WTC11 (cell line): ENCODE results near the gene COPS4. TPM values are rescaled to one million over a fixed set of nuclear protein-coding genes. Genes with fewer than 3 reads are reported as not detected.
"Not testable (repeated sequence)": the region's sequence is repeated elsewhere in the genome, so short reads cannot be mapped to it uniquely, and the experiment has no call there.

Experiments used
- ATAC-seq: fragments of 200-7000 bp; cut with Tn5 transposase; 2 replicates; pipeline ENCODE4 v1.10.0; 2021; ENCODE audit warnings: mild to moderate bottlenecking, moderate library complexity
- CTCF ChIA-PET: fragments of 300-600 bp; sonication (Branson Sonifier 250); formaldehyde crosslinking; loops from one replicate; lab custom pipeline; 2021; ENCODE audit warnings: antibody characterized with exemption; lab: Charles Lee
- POLR2A ChIA-PET: fragments of 350-600 bp; sonication (Branson Sonifier 250); formaldehyde crosslinking; loops from one replicate; lab custom pipeline; 2021; ENCODE audit warnings: antibody characterized with exemption; lab: Charles Lee
- DNase-seq: peaks from one replicate; pipeline ENCODE4 v3.0.0; 2021; ENCODE audit warnings: low spot score
- H3K27ac Mint-ChIP-seq: 2 replicates; pipeline ENCODE4 v1.8.0; 2021; ENCODE audit warnings: mixed read lengths
- H3K27me3 Mint-ChIP-seq: 2 replicates; pipeline ENCODE4 v1.8.0; 2021; ENCODE audit warnings: low read depth, mild to moderate bottlenecking, moderate library complexity, mixed read lengths
- H3K36me3 Mint-ChIP-seq: 2 replicates; pipeline ENCODE4 v1.8.0; 2021; ENCODE audit warnings: mixed read lengths
- H3K4me1 Mint-ChIP-seq: 2 replicates; pipeline ENCODE4 v1.8.0; 2022; ENCODE audit warnings: mixed read lengths
- H3K4me3 Mint-ChIP-seq: 2 replicates; pipeline ENCODE4 v1.8.0; 2021; ENCODE audit warnings: mild to moderate bottlenecking, moderate library complexity, mixed read lengths
- H3K9me3 Mint-ChIP-seq: 2 replicates; pipeline ENCODE4 v1.8.0; 2021; ENCODE audit warnings: mixed read lengths
- GABPB1 ChIP-seq: sonication (generic); formaldehyde crosslinking; IDR thresholded peaks from 2 replicates; pipeline ENCODE4 v1.8.1; 2023; ENCODE audit warnings: mild to moderate bottlenecking, missing genetic modification reagents
- GRHL2 ChIP-seq: fragments of 250-450 bp; sonication (Bioruptor Pico); IDR thresholded peaks from 2 replicates; pipeline ENCODE4 v1.8.0; 2022; ENCODE audit warnings: mild to moderate bottlenecking, moderate library complexity; ENCODE audit not compliant: insufficient replicate concordance, severe bottlenecking
- JUN ChIP-seq: sonication (generic); formaldehyde crosslinking; IDR thresholded peaks from 2 replicates; pipeline ENCODE4 v1.8.0; 2023; ENCODE audit warnings: mild to moderate bottlenecking, missing genetic modification reagents
- SOX15 ChIP-seq: fragments of 250-450 bp; sonication (Bioruptor Pico); IDR thresholded peaks from 2 replicates; pipeline ENCODE4 v1.9.0; 2021; ENCODE audit warnings: mild to moderate bottlenecking
- TCF7 ChIP-seq: sonication (generic); formaldehyde crosslinking; IDR thresholded peaks from 2 replicates; pipeline ENCODE4 v1.8.0; 2022; ENCODE audit warnings: mild to moderate bottlenecking, low read depth, missing genetic modification reagents, moderate library complexity
- TP53 ChIP-seq: sonication (generic); formaldehyde crosslinking; IDR thresholded peaks from 2 replicates; pipeline ENCODE4 v1.8.1; 2023; ENCODE audit warnings: mild to moderate bottlenecking, missing genetic modification reagents
- ZNF121 ChIP-seq: sonication (generic); formaldehyde crosslinking; IDR thresholded peaks from 2 replicates; pipeline ENCODE4 v1.8.0; 2023; ENCODE audit warnings: missing genetic modification reagents
- ZNF219 ChIP-seq: sonication (generic); formaldehyde crosslinking; IDR thresholded peaks from 2 replicates; pipeline ENCODE4 v1.8.0; 2023; ENCODE audit warnings: missing genetic modification reagents, mild to moderate bottlenecking, borderline replicate concordance
- ZNF263 ChIP-seq: sonication (generic); formaldehyde crosslinking; IDR thresholded peaks from 2 replicates; pipeline ENCODE4 v1.8.1; 2022; ENCODE audit warnings: low read depth, mild to moderate bottlenecking, moderate library complexity, missing genetic modification reagents
- total RNA-seq: library from RNA; stranded (reverse); gene quantifications from 3 replicates; pipeline ENCODE4 v1.2.3, GENCODE V29; 2021
- TF ChIP-seq, protein P1 (sequence below): sonication (generic); formaldehyde crosslinking; IDR thresholded peaks from 2 replicates; pipeline ENCODE4 v1.8.0; 2022; ENCODE audit warnings: missing genetic modification reagents
- TF ChIP-seq, protein P2 (sequence below): sonication (generic); formaldehyde crosslinking; IDR thresholded peaks from 2 replicates; pipeline ENCODE4 v1.8.0; 2022; ENCODE audit warnings: mild to moderate bottlenecking, missing genetic modification reagents
- TF ChIP-seq, protein P3 (sequence below): sonication (generic); formaldehyde crosslinking; IDR thresholded peaks from 2 replicates; pipeline ENCODE4 v1.8.0; 2022; ENCODE audit warnings: mild to moderate bottlenecking, missing genetic modification reagents
- TF ChIP-seq, protein P4 (sequence below): sonication (generic); formaldehyde crosslinking; IDR thresholded peaks from 2 replicates; pipeline ENCODE4 v1.8.0; 2023; ENCODE audit warnings: mild to moderate bottlenecking, missing genetic modification reagents
- TF ChIP-seq, protein P5 (sequence below): fragments of 250-450 bp; sonication (Bioruptor Pico); conservative IDR thresholded peaks from 2 replicates; pipeline ENCODE4 v1.9.0; 2021; ENCODE audit warnings: mild to moderate bottlenecking

COPS4 gene
- total RNA-seq, 1 experiment from 2014 or later = 30.9 TPM

DNA sequence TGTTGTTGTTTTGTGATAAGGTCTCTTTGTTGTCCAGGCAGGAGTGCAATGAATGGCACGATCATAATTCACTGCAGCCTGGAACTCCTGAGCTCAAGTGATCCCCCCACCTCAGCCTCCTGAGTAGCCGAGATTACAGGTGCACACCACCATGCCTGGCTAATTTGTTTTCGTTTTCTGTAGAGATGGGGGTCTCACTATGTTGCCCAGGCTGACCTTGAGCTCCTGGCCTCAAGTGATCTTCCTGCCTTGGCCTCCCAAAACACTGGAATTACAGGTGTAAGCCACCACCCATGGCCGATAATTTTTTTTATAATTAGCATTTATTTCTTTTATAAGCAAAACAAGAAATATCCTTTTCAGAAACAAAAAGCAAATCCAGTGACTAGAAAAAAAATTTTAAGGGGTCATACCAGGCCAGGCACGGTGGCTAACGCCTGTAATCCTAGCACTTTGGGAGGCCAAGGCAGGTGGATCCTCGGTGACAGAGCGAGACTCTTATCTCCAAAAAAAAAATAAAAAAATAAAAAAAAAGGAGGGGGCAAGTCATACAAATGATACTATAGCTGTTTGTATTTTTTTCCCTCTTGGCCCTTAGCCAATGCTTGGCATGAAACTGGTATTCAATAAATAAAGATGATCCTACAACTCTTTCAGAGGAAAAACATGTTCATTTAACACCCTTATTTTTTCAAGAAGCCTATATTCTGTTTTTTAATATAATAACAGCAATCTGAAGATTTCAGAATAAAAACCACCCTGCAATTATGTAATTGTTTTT is 76.2 kb downstream of the COPS4 start:
- Mint-ChIP-seq H3K4me3 (no peak overlapping the region), H3K4me1 (peaks cover 48% of the 10 kb centered on the region), H3K27ac (peak overlapping the region; percentile 84; the same call in 1 of the 2 replicates), H3K9me3 (no peaks in the 10 kb centered on the region), H3K36me3 (no peaks in the 10 kb centered on the region), H3K27me3 (peaks cover 16% of the 10 kb centered on the region)
- ChIA-PET POLR2A (interaction anchor here (0.9 to 1.9 kb wide), 3 partner anchors 76 to 173 kb away, joined by 3 to 7 read pairs (median 4); partner anchors contain the start of genes COPS4 and COQ2), CTCF (interaction anchor here (0.9 to 2.5 kb wide), 15 partner anchors 8 to 344 kb away, joined by 3 to 11 read pairs (median 6); partner anchors contain the start of genes COPS4, COQ2, HELQ and MRPS18C)
- no peak for DNase-seq
- ATAC-seq = no peak
- no peak for TF ChIP-seq SOX15 (CRISPR knock-in tag)
- peak; percentile 97 for TF ChIP-seq ZNF121 (CRISPR knock-in tag)
- TF ChIP-seq GABPB1 (CRISPR knock-in tag) = no peak
- TF ChIP-seq ZNF219 (CRISPR knock-in tag) = no peak
- TF ChIP-seq, protein P1, sequence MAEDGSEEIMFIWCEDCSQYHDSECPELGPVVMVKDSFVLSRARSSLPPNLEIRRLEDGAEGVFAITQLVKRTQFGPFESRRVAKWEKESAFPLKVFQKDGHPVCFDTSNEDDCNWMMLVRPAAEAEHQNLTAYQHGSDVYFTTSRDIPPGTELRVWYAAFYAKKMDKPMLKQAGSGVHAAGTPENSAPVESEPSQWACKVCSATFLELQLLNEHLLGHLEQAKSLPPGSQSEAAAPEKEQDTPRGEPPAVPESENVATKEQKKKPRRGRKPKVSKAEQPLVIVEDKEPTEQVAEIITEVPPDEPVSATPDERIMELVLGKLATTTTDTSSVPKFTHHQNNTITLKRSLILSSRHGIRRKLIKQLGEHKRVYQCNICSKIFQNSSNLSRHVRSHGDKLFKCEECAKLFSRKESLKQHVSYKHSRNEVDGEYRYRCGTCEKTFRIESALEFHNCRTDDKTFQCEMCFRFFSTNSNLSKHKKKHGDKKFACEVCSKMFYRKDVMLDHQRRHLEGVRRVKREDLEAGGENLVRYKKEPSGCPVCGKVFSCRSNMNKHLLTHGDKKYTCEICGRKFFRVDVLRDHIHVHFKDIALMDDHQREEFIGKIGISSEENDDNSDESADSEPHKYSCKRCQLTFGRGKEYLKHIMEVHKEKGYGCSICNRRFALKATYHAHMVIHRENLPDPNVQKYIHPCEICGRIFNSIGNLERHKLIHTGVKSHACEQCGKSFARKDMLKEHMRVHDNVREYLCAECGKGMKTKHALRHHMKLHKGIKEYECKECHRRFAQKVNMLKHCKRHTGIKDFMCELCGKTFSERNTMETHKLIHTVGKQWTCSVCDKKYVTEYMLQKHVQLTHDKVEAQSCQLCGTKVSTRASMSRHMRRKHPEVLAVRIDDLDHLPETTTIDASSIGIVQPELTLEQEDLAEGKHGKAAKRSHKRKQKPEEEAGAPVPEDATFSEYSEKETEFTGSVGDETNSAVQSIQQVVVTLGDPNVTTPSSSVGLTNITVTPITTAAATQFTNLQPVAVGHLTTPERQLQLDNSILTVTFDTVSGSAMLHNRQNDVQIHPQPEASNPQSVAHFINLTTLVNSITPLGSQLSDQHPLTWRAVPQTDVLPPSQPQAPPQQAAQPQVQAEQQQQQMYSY (CRISPR knock-in tag) = no peak
- TF ChIP-seq, protein P2, sequence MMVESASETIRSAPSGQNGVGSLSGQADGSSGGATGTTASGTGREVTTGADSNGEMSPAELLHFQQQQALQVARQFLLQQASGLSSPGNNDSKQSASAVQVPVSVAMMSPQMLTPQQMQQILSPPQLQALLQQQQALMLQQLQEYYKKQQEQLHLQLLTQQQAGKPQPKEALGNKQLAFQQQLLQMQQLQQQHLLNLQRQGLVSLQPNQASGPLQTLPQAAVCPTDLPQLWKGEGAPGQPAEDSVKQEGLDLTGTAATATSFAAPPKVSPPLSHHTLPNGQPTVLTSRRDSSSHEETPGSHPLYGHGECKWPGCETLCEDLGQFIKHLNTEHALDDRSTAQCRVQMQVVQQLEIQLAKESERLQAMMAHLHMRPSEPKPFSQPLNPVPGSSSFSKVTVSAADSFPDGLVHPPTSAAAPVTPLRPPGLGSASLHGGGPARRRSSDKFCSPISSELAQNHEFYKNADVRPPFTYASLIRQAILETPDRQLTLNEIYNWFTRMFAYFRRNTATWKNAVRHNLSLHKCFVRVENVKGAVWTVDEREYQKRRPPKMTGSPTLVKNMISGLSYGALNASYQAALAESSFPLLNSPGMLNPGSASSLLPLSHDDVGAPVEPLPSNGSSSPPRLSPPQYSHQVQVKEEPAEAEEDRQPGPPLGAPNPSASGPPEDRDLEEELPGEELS = no peak
- no peak for TF ChIP-seq TCF7 (CRISPR knock-in tag)
- TF ChIP-seq TP53 (CRISPR knock-in tag) = peak; percentile 14; the same call in 1 of the 2 replicates
- TF ChIP-seq, protein P3, sequence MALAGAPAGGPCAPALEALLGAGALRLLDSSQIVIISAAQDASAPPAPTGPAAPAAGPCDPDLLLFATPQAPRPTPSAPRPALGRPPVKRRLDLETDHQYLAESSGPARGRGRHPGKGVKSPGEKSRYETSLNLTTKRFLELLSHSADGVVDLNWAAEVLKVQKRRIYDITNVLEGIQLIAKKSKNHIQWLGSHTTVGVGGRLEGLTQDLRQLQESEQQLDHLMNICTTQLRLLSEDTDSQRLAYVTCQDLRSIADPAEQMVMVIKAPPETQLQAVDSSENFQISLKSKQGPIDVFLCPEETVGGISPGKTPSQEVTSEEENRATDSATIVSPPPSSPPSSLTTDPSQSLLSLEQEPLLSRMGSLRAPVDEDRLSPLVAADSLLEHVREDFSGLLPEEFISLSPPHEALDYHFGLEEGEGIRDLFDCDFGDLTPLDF (CRISPR knock-in tag) = no peak

GRCh38 chr4:83111751-83112141 is 76.8 kb downstream of the COPS4 start:
- DNase-seq, H3K4me3 Mint-ChIP-seq, H3K36me3 Mint-ChIP-seq, H3K9me3 Mint-ChIP-seq, ATAC-seq, H3K27ac Mint-ChIP-seq, POLR2A ChIA-PET, CTCF ChIA-PET: not testable (repeated sequence)
- peaks cover 16% of the 10 kb centered on the region for H3K27me3 Mint-ChIP-seq
- peaks cover 49% of the 10 kb centered on the region for H3K4me1 Mint-ChIP-seq

GRCh38 chr4:83112231-83112630 is 77.2 kb downstream of the COPS4 start:
- no peak overlapping the region for H3K27ac Mint-ChIP-seq
- no peaks in the 10 kb centered on the region for H3K36me3 Mint-ChIP-seq
- ChIA-PET POLR2A (no interaction called here), CTCF (no interaction called here)
- H3K4me3 Mint-ChIP-seq = no peak overlapping the region
- ATAC-seq (no peak), DNase-seq (no peak)
- TF ChIP-seq JUN (no peak), GRHL2 (CRISPR knock-in tag) (no peak), ZNF263 (CRISPR knock-in tag) (no peak)
- TF ChIP-seq, protein P4, sequence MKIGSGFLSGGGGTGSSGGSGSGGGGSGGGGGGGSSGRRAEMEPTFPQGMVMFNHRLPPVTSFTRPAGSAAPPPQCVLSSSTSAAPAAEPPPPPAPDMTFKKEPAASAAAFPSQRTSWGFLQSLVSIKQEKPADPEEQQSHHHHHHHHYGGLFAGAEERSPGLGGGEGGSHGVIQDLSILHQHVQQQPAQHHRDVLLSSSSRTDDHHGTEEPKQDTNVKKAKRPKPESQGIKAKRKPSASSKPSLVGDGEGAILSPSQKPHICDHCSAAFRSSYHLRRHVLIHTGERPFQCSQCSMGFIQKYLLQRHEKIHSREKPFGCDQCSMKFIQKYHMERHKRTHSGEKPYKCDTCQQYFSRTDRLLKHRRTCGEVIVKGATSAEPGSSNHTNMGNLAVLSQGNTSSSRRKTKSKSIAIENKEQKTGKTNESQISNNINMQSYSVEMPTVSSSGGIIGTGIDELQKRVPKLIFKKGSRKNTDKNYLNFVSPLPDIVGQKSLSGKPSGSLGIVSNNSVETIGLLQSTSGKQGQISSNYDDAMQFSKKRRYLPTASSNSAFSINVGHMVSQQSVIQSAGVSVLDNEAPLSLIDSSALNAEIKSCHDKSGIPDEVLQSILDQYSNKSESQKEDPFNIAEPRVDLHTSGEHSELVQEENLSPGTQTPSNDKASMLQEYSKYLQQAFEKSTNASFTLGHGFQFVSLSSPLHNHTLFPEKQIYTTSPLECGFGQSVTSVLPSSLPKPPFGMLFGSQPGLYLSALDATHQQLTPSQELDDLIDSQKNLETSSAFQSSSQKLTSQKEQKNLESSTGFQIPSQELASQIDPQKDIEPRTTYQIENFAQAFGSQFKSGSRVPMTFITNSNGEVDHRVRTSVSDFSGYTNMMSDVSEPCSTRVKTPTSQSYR (CRISPR knock-in tag) = no peak
- TF ChIP-seq, protein P5, sequence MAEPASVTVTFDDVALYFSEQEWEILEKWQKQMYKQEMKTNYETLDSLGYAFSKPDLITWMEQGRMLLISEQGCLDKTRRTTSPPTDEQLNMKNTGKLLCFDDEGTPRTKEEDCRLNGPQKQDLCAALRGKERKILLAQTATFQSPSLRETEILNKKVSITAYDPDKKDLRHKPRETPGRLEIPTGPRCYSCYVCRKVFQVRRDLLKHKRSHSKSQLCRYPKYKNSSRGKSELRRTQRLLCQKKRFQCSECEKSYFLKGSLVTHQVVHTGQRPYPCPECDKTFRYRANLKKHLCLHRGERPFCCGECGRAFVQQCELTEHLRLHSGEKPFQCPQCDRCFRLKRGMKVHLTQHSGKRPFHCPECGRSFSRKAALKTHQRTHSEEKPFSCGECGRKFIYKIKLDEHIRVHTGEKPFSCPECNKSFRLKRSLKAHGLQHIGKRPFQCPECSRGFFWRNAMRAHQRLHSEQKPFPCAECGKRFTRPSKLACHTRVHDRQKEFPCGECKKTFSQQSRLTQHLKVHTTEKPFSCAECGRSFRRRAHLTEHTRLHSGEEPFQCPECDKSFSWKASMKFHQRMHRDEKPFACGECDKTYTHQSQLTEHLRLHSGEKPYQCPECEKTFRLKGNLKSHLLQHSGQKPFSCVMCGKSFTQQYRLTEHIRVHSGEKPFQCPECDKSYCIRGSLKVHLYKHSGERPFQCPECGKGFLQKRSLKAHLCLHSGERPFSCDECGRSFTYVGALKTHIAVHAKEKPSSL (CRISPR knock-in tag) = no peak
- H3K9me3 Mint-ChIP-seq = no peaks in the 10 kb centered on the region
- H3K4me1 Mint-ChIP-seq = peaks cover 49% of the 10 kb centered on the region
- H3K27me3 Mint-ChIP-seq = peaks cover 16% of the 10 kb centered on the region
